ENCODE measurements around the gene RAI2.

RAI2 gene

GRCh38 chrX:17767734-17768133 is 93.4 kb downstream of the RAI2 start:
- DNase-seq, result no peak

GRCh38 chrX:17759990-17760389 is 101.1 kb downstream of the RAI2 start:
- DNase-seq, result no peak
- no peaks in the 10 kb centered on the region for H3K4me1 ChIP-seq (ENCODE audit: control insufficient read depth, insufficient read depth, low read length, poor library complexity, severe bottlenecking)
- no peaks in the 10 kb centered on the region for H3K9me3 ChIP-seq (ENCODE audit: control insufficient read depth, low read length)
- H3K27me3 ChIP-seq (replicated peaks; ENCODE audit: control insufficient read depth, insufficient read depth, low read length, poor library complexity, severe bottlenecking), result no peaks in the 10 kb centered on the region
- no peak overlapping the region for H3K4me3 ChIP-seq (ENCODE audit: insufficient read depth, low read depth, low read length, poor library complexity, severe bottlenecking)
- no peaks in the 10 kb centered on the region for H3K36me3 ChIP-seq (ENCODE audit: control insufficient read depth, insufficient read depth, low read length)
- H3K27ac ChIP-seq (ENCODE audit: insufficient read depth, low read length, poor library complexity, severe bottlenecking), result no peak overlapping the region

More at GRCh38 chrX:17767734-17768133, 93.4 kb downstream of the RAI2 start:
- Histone ChIP-seq H3K9me3 (ENCODE audit: control insufficient read depth, low read length) (no peaks in the 10 kb centered on the region), H3K27me3 (replicated peaks; ENCODE audit: control insufficient read depth, insufficient read depth, low read length, poor library complexity, severe bottlenecking) (no peaks in the 10 kb centered on the region), H3K27ac (ENCODE audit: insufficient read depth, low read length, poor library complexity, severe bottlenecking) (no peak overlapping the region), H3K4me3 (ENCODE audit: insufficient read depth, low read depth, low read length, poor library complexity, severe bottlenecking) (no peak overlapping the region), H3K36me3 (ENCODE audit: control insufficient read depth, insufficient read depth, low read length) (no peaks in the 10 kb centered on the region), H3K4me1 (ENCODE audit: control insufficient read depth, insufficient read depth, low read length, poor library complexity, severe bottlenecking) (peaks cover 5% of the 10 kb centered on the region)

GRCh38 chrX:17758382-17758781 is 102.7 kb downstream of the RAI2 start:
- Histone ChIP-seq H3K4me1 (ENCODE audit: control insufficient read depth, insufficient read depth, low read length, poor library complexity, severe bottlenecking) (no peaks in the 10 kb centered on the region), H3K36me3 (ENCODE audit: control insufficient read depth, insufficient read depth, low read length) (no peaks in the 10 kb centered on the region), H3K27ac (ENCODE audit: insufficient read depth, low read length, poor library complexity, severe bottlenecking) (no peak overlapping the region), H3K9me3 (ENCODE audit: control insufficient read depth, low read length) (no peaks in the 10 kb centered on the region), H3K27me3 (replicated peaks; ENCODE audit: control insufficient read depth, insufficient read depth, low read length, poor library complexity, severe bottlenecking) (no peaks in the 10 kb centered on the region), H3K4me3 (ENCODE audit: insufficient read depth, low read depth, low read length, poor library complexity, severe bottlenecking) (no peak overlapping the region)
- DNase-seq, result no peak

- Histone ChIP-seq H3K27ac (ENCODE audit: insufficient read depth, low read length, poor library complexity, severe bottlenecking) (no peak overlapping the region), H3K27me3 (replicated peaks; ENCODE audit: control insufficient read depth, insufficient read depth, low read length, poor library complexity, severe bottlenecking) (no peaks in the 10 kb centered on the region), H3K4me3 (ENCODE audit: insufficient read depth, low read depth, low read length, poor library complexity, severe bottlenecking) (no peak overlapping the region), H3K36me3 (ENCODE audit: control insufficient read depth, insufficient read depth, low read length) (peaks cover 5% of the 10 kb centered on the region), H3K4me1 (ENCODE audit: control insufficient read depth, insufficient read depth, low read length, poor library complexity, severe bottlenecking) (no peaks in the 10 kb centered on the region), H3K9me3 (ENCODE audit: control insufficient read depth, low read length) (no peaks in the 10 kb centered on the region)
- no peak for DNase-seq
These were observed 110.7 kb downstream of the RAI2 start for GRCh38 chrX:17750436-17750835.
